CD14-positive monocyte (primary cell): ENCODE measurements around the gene CHST3. TPM values are rescaled to one million over a fixed set of nuclear protein-coding genes. Genes with fewer than 3 reads are reported as not detected.

ENCODE experiments used
- DNase-seq, 3 donors: peaks; one replicate each; pipeline ENCODE4 v3.0.0-alpha.2; 2011 to 2022
- H2AFZ ChIP-seq: 2 replicates; pipeline ENCODE4 v1.6.0; 2012; ENCODE audit warnings: mild to moderate bottlenecking, low read depth, low read length, inconsistent platforms; ENCODE audit not compliant: insufficient read depth, poor library complexity, severe bottlenecking
- H3K27ac ChIP-seq, 2 donors: 1 replicate in 1 of 2; 2 replicates in 1 of 2; pipeline ENCODE4 v1.5.1; 2012 to 2013; ENCODE audit warnings: low read length in 2 of 2, control low read depth in 1 of 2, inconsistent platforms in 1 of 2, low read depth in 1 of 2, mild to moderate bottlenecking in 1 of 2
- H3K27me3 ChIP-seq, 2 donors: one replicate each; pipeline versions ENCODE4 v1.6.0 to v1.6.1; 2011 to 2013; ENCODE audit warnings: low read length in 2 of 2; ENCODE audit not compliant: control insufficient read depth in 2 of 2, insufficient read depth in 2 of 2
- H3K36me3 ChIP-seq, 2 donors: replicated peaks in 1 of 2; 1 replicate in 1 of 2; 2 replicates in 1 of 2; pipeline versions ENCODE4 v1.5.1 to v1.6.1; 2012 to 2013; ENCODE audit warnings: low read length in 2 of 2, control low read depth in 1 of 2, inconsistent platforms in 1 of 2, mild to moderate bottlenecking in 1 of 2; ENCODE audit not compliant: insufficient read depth in 2 of 2, control insufficient read depth in 1 of 2
- H3K4me1 ChIP-seq, 2 donors: 1 replicate in 1 of 2; 2 replicates in 1 of 2; pipeline versions ENCODE4 v1.5.1 to v1.6.1; 2012 to 2013; ENCODE audit warnings: low read length in 2 of 2, control low read depth in 1 of 2, inconsistent platforms in 1 of 2, mild to moderate bottlenecking in 1 of 2, moderate library complexity in 1 of 2; ENCODE audit not compliant: insufficient read depth in 2 of 2, control insufficient read depth in 1 of 2
- H3K4me2 ChIP-seq: replicated peaks from 2 replicates; pipeline ENCODE3; 2012; ENCODE audit warnings: low read length, moderate library complexity, mild to moderate bottlenecking; ENCODE audit not compliant: poor library complexity, severe bottlenecking; ENCODE audit errors: extremely low read depth
- H3K4me3 ChIP-seq, 3 experiments: fragments of 200-600 bp in 1 of 3; sonication (generic) in 1 of 3; replicated peaks in 1 of 3; 1 replicate in 2 of 3; 2 replicates in 1 of 3; pipeline ENCODE4 v1.5.1; 2011 to 2013; ENCODE audit warnings: low read length in 3 of 3, mild to moderate bottlenecking in 3 of 3, control low read depth in 2 of 3, low read depth in 2 of 3, inconsistent platforms in 1 of 3, moderate library complexity in 1 of 3
- H3K79me2 ChIP-seq: 2 replicates; pipeline ENCODE4 v1.6.0; 2012; ENCODE audit warnings: mild to moderate bottlenecking, control low read depth, inconsistent platforms, low read length, moderate library complexity; ENCODE audit not compliant: insufficient read depth
- H3K9ac ChIP-seq: 2 replicates; pipeline ENCODE4 v1.6.0; 2017; ENCODE audit warnings: low read length, mild to moderate bottlenecking; ENCODE audit not compliant: insufficient read depth, poor library complexity, severe bottlenecking
- H3K9me3 ChIP-seq, 2 donors: replicated peaks in 1 of 2; 1 replicate in 1 of 2; 2 replicates in 1 of 2; pipeline versions ENCODE4 v1.5.1 to v1.6.1; 2012 to 2013; ENCODE audit warnings: low read length in 2 of 2, control low read depth in 1 of 2; ENCODE audit not compliant: control insufficient read depth in 1 of 2, insufficient read depth in 1 of 2
- H4K20me1 ChIP-seq: 2 replicates; pipeline ENCODE4 v1.6.0; 2012; ENCODE audit warnings: mild to moderate bottlenecking, low read length, control low read depth, moderate library complexity; ENCODE audit not compliant: insufficient read depth
- H3K27ac Mint-ChIP-seq, 7 donors: one replicate each; pipeline ENCODE4 v1.8.0; 2020; ENCODE audit warnings: mild to moderate bottlenecking in 7 of 7, mixed read lengths in 7 of 7, moderate library complexity in 6 of 7, inconsistent platforms in 2 of 7
- H3K27me3 Mint-ChIP-seq, 3 donors: one replicate each; pipeline ENCODE4 v1.8.0; 2021 to 2022; ENCODE audit warnings: low read depth in 3 of 3, mild to moderate bottlenecking in 3 of 3, mixed read lengths in 3 of 3, moderate library complexity in 3 of 3, inconsistent platforms in 1 of 3
- H3K36me3 Mint-ChIP-seq, 2 donors: one replicate each; pipeline ENCODE4 v1.8.0; 2020; ENCODE audit warnings: mixed read lengths in 2 of 2, inconsistent platforms in 1 of 2, mild to moderate bottlenecking in 1 of 2
- H3K4me1 Mint-ChIP-seq: one replicate; pipeline ENCODE4 v1.8.0; 2020; ENCODE audit warnings: mild to moderate bottlenecking, mixed read lengths
- H3K4me3 Mint-ChIP-seq, 2 donors: one replicate each; pipeline ENCODE4 v1.8.0; 2020; ENCODE audit warnings: mild to moderate bottlenecking in 2 of 2, mixed read lengths in 2 of 2, moderate library complexity in 1 of 2
- H3K9me3 Mint-ChIP-seq, 7 donors: one replicate each; pipeline ENCODE4 v1.8.0; 2020 to 2022; ENCODE audit warnings: mixed read lengths in 7 of 7, mild to moderate bottlenecking in 6 of 7, moderate library complexity in 6 of 7, inconsistent platforms in 2 of 7
- WGBS: methylation state at CpG from one replicate; pipeline ENCODE4 v1.1.5; 2013; ENCODE audit warnings: missing lambda C conversion rate; ENCODE audit not compliant: insufficient coverage; 5-methylcytosine and 5-hydroxymethylcytosine counted together
- intact Hi-C, 2 donors: fragments of 100-400 bp; cut with micrococcal nuclease; formaldehyde crosslinking; loops; one replicate each; pipeline versions ENCODE4 v1.15.0 to v1.15.1; 2023
- polyA plus RNA-seq, 3 donors: library from polyadenylated mRNA; depleted of rRNA in 1 of 3; unstranded in 2 of 3; stranded (reverse) in 1 of 3; fragments of 300-500 nt in 2 of 3; fragments of >200 nt in 1 of 3; fragmentation: Illumina TruSeq in 2 of 3; gene quantifications; 1 replicate in 2 of 3; 2 replicates in 1 of 3; pipeline ENCODE4 v1.2.3, GENCODE V29; 2012 to 2021
- TF ChIP-seq, protein P1 (sequence below): fragments of 200-600 bp; IDR thresholded peaks from one replicate; pipeline ENCODE4 v1.8.0; 2022; ENCODE audit warnings: antibody characterized with exemption, mild to moderate bottlenecking

CHST3 gene
- polyA plus RNA-seq, 3 donors: not detected

DNA sequence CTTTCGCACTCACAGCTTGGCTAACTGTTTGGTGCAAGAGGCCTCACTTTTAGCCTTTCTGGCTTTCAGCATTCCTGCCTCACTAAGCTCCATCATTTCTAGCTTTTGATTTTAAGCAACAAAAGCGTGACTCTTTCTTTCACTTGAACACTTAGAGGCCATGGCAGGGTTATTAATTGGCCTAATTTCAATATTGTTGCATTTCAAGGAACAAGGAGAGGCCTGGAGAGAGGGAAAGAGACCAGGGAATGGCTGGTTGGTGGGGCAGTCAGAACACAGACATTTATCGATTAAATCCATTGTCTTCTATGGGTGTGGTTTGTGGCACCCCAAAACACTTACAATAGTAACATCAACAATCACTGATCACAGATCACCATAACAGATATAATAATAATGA lies 31.3 kb downstream of the CHST3 start:
- H3K9ac ChIP-seq: no peak overlapping the region
- H3K9me3 ChIP-seq: no peaks in the 10 kb centered on the region
- no peaks in the 10 kb centered on the region for H4K20me1 ChIP-seq

DNA sequence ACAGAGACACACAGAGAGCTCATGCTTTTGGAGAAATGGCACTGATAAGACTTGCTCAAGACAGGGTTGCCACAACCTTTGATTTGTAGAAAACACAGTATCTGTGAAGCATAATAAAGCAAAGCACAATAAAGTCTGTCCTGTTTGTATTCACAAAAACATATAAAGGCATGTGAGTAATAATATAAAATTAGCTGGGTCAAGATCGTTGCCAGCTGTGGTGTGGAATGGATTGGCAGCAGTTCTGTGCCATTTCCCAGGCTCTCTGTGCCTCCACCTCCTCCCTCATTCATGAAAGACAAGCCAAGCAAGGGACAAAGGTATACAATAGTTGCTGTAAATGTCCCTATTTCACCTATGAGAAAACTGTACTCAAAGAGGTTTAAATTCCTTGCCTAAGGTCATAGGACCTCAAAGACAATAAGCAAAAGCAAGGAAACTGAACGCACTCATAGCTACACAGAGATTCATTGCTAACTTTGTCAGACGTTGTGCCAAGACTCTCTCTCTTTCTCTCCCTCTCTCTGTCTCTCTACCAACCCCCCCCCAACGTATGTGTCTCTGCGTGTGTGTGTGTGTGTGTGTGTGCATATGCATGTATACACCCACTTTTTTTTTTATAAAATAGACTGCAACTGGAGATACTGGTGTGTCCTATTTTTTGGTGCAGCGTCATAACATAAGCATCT lies 31.8 kb downstream of the CHST3 start:
- intact Hi-C loops: no loop called here
- Histone ChIP-seq H3K4me1 (no peaks in the 10 kb centered on the region), H3K9me3 (no peaks in the 10 kb centered on the region), H3K9ac (no peak overlapping the region), H4K20me1 (no peaks in the 10 kb centered on the region), H2AFZ (no peak overlapping the region), H3K27ac (no peak overlapping the region), H3K79me2 (no peaks in the 10 kb centered on the region), H3K36me3 (no peaks in the 10 kb centered on the region), H3K27me3 (no peaks in the 10 kb centered on the region), H3K4me3 (no peak overlapping the region), H3K4me2 (no peak overlapping the region)
- Mint-ChIP-seq H3K9me3 (peaks cover 0 to 2% (median 0%) of the 10 kb centered on the region in 7 donors), H3K4me3 (no peak overlapping the region), H3K36me3 (no peaks in the 10 kb centered on the region), H3K27me3 (peaks cover 2 to 5% (median 3%) of the 10 kb centered on the region in 3 donors), H3K4me1 (no peaks in the 10 kb centered on the region), H3K27ac (no peak overlapping the region)
- TF ChIP-seq, protein P1, sequence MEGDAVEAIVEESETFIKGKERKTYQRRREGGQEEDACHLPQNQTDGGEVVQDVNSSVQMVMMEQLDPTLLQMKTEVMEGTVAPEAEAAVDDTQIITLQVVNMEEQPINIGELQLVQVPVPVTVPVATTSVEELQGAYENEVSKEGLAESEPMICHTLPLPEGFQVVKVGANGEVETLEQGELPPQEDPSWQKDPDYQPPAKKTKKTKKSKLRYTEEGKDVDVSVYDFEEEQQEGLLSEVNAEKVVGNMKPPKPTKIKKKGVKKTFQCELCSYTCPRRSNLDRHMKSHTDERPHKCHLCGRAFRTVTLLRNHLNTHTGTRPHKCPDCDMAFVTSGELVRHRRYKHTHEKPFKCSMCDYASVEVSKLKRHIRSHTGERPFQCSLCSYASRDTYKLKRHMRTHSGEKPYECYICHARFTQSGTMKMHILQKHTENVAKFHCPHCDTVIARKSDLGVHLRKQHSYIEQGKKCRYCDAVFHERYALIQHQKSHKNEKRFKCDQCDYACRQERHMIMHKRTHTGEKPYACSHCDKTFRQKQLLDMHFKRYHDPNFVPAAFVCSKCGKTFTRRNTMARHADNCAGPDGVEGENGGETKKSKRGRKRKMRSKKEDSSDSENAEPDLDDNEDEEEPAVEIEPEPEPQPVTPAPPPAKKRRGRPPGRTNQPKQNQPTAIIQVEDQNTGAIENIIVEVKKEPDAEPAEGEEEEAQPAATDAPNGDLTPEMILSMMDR: no peak
- no CpG with 5 or more reads among the region's 6 CpGs for WGBS
- DNase-seq: no peak

More for the DNA sequence above, 31.3 kb downstream of the CHST3 start:
- TF ChIP-seq, protein P1: no peak
- Histone ChIP-seq H3K27me3 (no peaks in the 10 kb centered on the region), H3K4me2 (no peak overlapping the region), H3K4me3 (no peak overlapping the region), H2AFZ (no peak overlapping the region), H3K79me2 (no peaks in the 10 kb centered on the region), H3K27ac (no peak overlapping the region), H3K4me1 (no peaks in the 10 kb centered on the region), H3K36me3 (no peaks in the 10 kb centered on the region)
- H3K36me3 Mint-ChIP-seq: no peaks in the 10 kb centered on the region
- no peak overlapping the region for H3K4me3 Mint-ChIP-seq
- DNase-seq: no peak
- no peaks in the 10 kb centered on the region for H3K4me1 Mint-ChIP-seq
- H3K27me3 Mint-ChIP-seq: peaks cover 3 to 5% (median 5%) of the 10 kb centered on the region in 3 donors
- H3K9me3 Mint-ChIP-seq: peaks cover 0 to 2% (median 0%) of the 10 kb centered on the region in 7 donors
- H3K27ac Mint-ChIP-seq: no peak overlapping the region
- intact Hi-C loops: no loop called here
- WGBS: 100% methylated on average over 1 of the region's 3 CpGs
